GM21390 (cell line): Measurements from ENCODE around the gene HCN2.

Source experiments
- ATAC-seq: cut with Tn5 transposase; IDR thresholded peaks from one replicate; pipeline ENCODE4 v1.9.1; 2021; ENCODE audit not compliant: unreplicated experiment

Gene HCN2

DNA sequence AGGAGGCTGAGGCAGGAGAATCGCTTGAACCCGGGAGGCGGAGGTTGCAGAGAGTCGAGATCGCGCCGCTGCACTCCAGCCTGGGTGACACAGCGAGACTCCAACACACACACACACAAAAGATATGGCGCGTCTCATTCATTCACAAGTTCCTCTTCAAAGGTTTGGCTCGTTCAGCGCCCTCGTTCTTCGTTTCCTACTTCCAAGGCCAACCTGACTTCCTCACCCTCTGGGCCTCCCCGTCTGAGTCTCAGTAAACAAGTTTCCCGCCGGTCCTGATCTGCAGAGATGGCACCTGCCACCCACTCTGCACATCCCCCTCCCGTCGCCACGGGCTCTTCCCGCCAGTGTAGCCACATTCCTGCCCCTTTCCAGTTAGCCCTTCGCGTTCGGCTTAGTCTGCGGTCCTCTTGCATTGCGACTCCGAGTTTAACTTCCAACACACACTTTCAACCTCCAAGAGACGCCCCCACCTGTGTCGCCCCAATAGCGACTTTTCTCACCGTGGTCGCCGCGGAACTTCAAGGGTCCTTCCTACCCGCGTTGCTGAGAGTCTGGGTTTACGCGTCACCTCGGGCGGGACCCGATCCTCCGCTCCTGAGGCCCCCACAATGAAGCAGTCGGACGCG, 18.6 kb upstream of the HCN2 start:
- no peak for ATAC-seq

GRCh38 chr19:571566-571974, 18.1 kb upstream of the HCN2 start:
- peak; percentile 4 for ATAC-seq

GRCh38 chr19:572140-572742, 17.4 kb upstream of the HCN2 start, which contains the start of gene BSG:
Gene BSG (plus strand): TSS chr19:572596. CDS start chr19:572635, 39 bp downstream.
- peak; percentile 60 for ATAC-seq

GRCh38 chr19:572743-573518, 16.8 kb upstream of the HCN2 start:
- ATAC-seq: peak; percentile 23

- ATAC-seq: no peak
Measured at GRCh38 chr19:573519-573825, 16.2 kb upstream of the HCN2 start.

DNA sequence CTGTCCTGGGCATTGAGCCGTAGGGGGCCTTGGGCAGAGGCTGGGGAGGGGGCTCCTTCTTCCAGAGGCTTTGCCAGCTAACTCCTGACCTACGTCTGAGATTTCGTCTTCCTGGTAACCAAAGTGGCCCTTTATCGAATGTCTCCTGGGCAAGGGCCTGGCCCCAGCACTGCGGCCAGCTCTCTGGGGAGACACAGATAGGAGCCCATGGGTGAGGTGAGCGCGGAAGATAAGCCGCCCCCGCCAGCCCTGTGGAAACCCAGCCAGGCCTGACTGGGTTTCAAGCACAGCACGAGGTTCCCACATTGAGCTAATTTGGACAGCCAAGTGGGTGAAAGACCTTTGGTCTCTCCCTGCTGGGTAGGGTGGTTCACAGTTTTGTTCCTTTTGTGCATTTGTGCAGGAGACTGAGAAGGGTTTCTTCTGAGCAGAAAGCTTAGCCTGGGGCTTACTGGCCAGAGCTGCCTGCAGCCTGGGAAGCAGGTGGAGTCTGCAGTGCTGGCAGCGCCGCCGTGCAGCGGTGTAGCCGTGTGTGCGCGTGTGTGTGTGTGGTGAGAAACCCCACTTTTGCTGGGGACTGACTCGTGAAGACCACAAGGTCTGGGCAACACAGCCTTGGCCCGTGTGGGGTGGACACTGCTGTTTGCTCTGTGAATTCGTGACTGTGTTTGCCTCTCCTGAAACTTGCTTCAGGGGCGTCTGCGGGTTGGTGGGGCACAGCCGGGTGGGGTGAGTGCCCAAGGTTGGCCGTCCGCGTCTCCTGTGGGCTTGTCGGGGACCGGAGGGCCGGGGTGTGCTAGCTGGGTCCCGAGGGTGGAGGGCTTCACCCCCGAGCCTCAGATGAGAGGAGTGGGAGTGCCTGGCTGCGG, 14.8 kb upstream of the HCN2 start:
- ATAC-seq: no peak

GRCh38 chr19:575527-576506, 13.9 kb upstream of the HCN2 start:
- ATAC-seq: no peak

GRCh38 chr19:576768-577438, 12.8 kb upstream of the HCN2 start:
- no peak for ATAC-seq

GRCh38 chr19:577439-578392, 12.0 kb upstream of the HCN2 start:
- no peak for ATAC-seq

DNA sequence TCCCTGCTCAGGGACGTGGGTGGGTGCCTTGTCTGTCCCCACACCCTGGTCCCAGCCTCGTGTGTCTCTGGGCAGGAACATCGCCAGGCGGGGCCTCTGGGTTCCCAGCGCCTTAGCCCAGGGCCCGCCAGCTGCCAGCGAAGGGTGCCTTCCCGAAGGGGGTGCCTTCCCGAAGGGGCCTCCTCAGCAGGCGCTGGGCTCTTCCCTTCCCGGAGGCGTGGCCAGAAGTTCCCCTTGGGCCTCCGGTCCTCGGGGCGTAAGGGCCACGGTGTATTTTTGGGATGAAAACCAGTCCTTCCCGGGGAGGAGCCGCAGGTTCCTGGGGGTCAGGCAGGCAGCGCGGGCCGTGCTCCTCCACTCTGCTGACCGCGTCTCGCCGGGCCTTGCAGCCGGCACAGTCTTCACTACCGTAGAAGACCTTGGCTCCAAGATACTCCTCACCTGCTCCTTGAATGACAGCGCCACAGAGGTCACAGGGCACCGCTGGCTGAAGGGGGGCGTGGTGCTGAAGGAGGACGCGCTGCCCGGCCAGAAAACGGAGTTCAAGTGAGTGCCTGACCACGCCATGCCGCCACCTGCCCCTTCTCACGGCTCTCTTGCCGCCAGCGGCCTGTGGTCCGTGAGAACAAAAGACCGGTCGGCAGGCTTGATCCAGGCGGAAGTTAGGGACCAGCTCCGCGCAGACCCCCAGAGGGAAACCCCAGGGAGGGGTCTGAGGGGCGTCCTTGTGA, 10.4 kb upstream of the HCN2 start:
- no peak for ATAC-seq

- no peak for ATAC-seq
Measured at GRCh38 chr19:579842-580155, 9.9 kb upstream of the HCN2 start.

DNA sequence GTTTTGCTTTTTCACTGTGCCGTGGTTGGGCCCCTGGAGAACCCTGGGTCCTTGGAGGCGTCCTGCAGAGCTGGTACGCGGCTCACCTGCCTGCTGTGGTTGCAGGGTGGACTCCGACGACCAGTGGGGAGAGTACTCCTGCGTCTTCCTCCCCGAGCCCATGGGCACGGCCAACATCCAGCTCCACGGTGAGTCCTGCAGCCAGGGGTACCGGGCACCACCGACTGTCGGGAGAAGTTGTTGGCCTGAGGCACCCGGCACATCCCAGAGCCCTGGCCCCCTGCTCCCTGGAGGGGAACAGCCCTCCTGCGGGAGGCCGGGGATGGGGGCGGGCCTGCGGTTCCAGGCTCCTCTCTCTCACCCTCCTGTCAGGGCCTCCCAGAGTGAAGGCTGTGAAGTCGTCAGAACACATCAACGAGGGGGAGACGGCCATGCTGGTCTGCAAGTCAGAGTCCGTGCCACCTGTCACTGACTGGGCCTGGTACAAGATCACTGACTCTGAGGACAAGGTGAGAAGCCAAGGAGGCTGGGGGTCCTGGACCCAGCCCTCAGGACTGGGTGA, 9.3 kb upstream of the HCN2 start:
- no peak for ATAC-seq

GRCh38 chr19:581399-582111, 8.1 kb upstream of the HCN2 start:
- ATAC-seq: no peak

GRCh38 chr19:582497-583197, 7.0 kb upstream of the HCN2 start:
- ATAC-seq: no peak

DNA sequence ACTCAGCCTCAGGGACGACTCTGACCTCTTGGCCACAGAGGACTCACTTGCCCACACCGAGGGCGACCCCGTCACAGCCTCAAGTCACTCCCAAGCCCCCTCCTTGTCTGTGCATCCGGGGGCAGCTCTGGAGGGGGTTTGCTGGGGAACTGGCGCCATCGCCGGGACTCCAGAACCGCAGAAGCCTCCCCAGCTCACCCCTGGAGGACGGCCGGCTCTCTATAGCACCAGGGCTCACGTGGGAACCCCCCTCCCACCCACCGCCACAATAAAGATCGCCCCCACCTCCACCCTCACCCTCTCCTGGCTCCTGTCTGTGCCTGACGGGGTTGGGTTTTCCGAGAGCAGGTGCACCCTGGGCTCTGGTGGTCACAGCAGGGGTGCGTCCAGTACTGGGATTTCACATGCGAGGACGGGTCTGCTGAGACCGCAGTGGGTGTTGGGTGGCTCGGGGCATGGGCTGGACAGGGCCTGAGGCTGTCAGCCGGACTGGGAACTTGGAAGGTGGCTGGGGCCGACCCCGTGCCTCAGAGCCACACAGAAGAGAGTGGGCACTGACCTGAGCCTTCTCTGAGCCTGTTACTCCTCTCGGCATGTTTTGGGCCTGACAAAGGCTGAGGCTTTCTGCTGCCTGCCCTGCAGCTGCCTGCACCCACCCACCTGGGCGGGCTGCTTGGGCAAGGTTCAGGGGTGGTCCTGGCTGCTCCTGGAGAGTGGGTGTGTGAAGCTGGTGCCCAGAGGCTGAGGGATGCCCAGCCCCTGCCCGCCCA, 6.3 kb upstream of the HCN2 start:
- no peak for ATAC-seq

GRCh38 chr19:583968-584239, 5.8 kb upstream of the HCN2 start:
- ATAC-seq: no peak
